AG04450 (cell line): ENCODE measurements around the gene SHOX. TPM values are rescaled to one million over a fixed set of nuclear protein-coding genes. Genes with fewer than 3 reads are reported as not detected.
"Not testable (repeated sequence)": the region's sequence is repeated elsewhere in the genome, so short reads cannot be mapped to it uniquely, and the experiment has no call there.

Experiments used
- CTCF ChIA-PET: fragments of 300-600, 350-600 bp; formaldehyde crosslinking; extraction: SDS; loops from one replicate; lab custom pipeline; 2022; ENCODE audit warnings: antibody characterized with exemption, inconsistent platforms; lab: Charles Lee
- POLR2A ChIA-PET: fragments of 350-600 bp; formaldehyde crosslinking; extraction: SDS; loops from one replicate; lab custom pipeline; 2021; ENCODE audit warnings: antibody characterized with exemption, inconsistent platforms; lab: Yijun Ruan, JAX
- DNase-seq: peaks from one replicate; pipeline ENCODE4 v3.0.0-alpha.2; 2011; ENCODE audit warnings: low read depth, low spot score
- H3K27ac ChIP-seq: one replicate; pipeline ENCODE4 v1.5.1; 2012; ENCODE audit warnings: low read depth, low read length, control low read depth
- H3K27me3 ChIP-seq: one replicate; pipeline ENCODE4 v1.6.0; 2012; ENCODE audit warnings: low read length; ENCODE audit not compliant: control insufficient read depth, insufficient read depth
- H3K4me3 ChIP-seq: 2 replicates; pipeline ENCODE4 v1.5.1; 2011; ENCODE audit warnings: mild to moderate bottlenecking, low read depth, low read length, control low read depth
- H3K9me3 ChIP-seq: 2 replicates; pipeline ENCODE4 v1.5.1; 2012; ENCODE audit warnings: low read length; ENCODE audit not compliant: control insufficient read depth, insufficient read depth
- polyA plus RNA-seq: library from polyadenylated mRNA; depleted of rRNA; stranded (reverse); fragments of >200 nt; gene quantifications from 2 replicates; pipeline ENCODE4 v1.2.3, GENCODE V29; 2011
- TF ChIP-seq, protein P1 (sequence below): IDR thresholded peaks from 2 replicates; pipeline ENCODE4 v1.5.1; 2011; ENCODE audit warnings: low read depth, low read length, control low read depth, inconsistent platforms

The SHOX gene
- polyA plus RNA-seq, 1 experiment = not detected

DNA sequence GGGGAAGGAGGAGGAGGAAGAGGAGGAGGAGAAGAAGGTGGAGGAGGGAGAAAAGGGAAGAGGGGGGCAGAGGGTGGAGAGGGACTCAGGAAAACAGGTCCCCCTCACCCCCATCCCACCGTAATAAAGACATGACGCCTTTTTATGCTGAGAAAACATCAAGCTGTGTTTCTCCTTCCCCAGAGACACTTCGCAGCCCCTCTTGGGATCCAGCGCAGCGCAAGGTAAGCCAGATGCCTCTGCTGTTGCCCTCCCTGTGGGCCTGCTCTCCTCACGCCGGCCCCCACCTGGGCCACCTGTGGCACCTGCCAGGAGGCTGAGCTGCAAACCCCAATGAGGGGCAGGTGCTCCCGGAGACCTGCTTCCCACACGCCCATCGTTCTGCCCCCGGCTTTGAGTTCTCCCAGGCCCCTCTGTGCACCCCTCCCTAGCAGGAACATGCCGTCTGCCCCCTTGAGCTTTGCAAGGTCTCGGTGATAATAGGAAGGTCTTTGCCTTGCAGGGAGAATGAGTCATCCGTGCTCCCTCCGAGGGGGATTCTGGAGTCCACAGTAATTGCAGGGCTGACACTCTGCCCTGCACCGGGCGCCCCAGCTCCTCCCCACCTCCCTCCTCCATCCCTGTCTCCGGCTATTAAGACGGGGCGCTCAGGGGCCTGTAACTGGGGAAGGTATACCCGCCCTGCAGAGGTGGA is 45.3 kb upstream of the SHOX start:
- no peak overlapping the region for H3K27ac ChIP-seq
- CTCF ChIA-PET = no interaction called here
- H3K9me3 ChIP-seq = peaks cover 56% of the 10 kb centered on the region
- POLR2A ChIA-PET = no interaction called here
- DNase-seq = no peak
- H3K27me3 ChIP-seq = no peaks in the 10 kb centered on the region
- TF ChIP-seq, protein P1, sequence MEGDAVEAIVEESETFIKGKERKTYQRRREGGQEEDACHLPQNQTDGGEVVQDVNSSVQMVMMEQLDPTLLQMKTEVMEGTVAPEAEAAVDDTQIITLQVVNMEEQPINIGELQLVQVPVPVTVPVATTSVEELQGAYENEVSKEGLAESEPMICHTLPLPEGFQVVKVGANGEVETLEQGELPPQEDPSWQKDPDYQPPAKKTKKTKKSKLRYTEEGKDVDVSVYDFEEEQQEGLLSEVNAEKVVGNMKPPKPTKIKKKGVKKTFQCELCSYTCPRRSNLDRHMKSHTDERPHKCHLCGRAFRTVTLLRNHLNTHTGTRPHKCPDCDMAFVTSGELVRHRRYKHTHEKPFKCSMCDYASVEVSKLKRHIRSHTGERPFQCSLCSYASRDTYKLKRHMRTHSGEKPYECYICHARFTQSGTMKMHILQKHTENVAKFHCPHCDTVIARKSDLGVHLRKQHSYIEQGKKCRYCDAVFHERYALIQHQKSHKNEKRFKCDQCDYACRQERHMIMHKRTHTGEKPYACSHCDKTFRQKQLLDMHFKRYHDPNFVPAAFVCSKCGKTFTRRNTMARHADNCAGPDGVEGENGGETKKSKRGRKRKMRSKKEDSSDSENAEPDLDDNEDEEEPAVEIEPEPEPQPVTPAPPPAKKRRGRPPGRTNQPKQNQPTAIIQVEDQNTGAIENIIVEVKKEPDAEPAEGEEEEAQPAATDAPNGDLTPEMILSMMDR = no peak
- H3K4me3 ChIP-seq = no peak overlapping the region

DNA sequence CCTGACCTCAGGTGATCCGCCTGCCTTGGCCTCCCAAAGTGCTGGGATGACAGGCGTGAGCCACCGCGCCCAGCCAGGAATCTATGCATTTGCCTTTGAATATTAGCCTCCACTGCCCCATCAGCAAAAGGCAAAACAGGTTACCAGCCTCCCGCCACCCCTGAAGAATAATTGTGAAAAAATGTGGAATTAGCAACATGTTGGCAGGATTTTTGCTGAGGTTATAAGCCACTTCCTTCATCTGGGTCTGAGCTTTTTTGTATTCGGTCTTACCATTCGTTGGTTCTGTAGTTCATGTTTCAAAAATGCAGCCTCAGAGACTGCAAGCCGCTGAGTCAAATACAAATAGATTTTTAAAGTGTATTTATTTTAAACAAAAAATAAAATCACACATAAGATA is 44.2 kb upstream of the SHOX start:
- POLR2A ChIA-PET = no interaction called here
- CTCF ChIA-PET = no interaction called here
- H3K9me3 ChIP-seq = peaks cover 65% of the 10 kb centered on the region
- H3K27me3 ChIP-seq = no peaks in the 10 kb centered on the region
- H3K27ac ChIP-seq = no peak overlapping the region
- no peak for DNase-seq
- TF ChIP-seq, protein P1 = no peak
- no peak overlapping the region for H3K4me3 ChIP-seq

DNA sequence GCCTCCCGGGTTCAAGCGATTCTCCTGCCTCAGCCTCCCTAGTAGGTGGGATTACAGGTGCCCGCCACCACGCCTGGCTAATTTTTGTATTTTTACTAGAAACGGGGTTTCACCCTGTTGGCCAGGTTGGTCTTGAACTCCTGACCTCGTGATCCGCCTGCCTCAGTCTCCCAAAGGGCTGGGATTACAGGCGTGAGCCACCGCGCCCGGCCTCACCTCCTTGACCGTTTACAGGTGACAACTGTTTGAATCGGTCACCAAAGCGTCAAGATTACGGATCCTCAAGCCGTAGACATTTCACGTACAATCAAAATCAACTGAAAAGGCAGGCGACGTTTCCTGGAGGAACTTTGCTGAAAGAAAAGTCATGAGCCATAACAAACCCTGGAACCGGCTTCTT is 41.3 kb upstream of the SHOX start:
- DNase-seq, H3K27me3 ChIP-seq: not testable (repeated sequence)

DNA sequence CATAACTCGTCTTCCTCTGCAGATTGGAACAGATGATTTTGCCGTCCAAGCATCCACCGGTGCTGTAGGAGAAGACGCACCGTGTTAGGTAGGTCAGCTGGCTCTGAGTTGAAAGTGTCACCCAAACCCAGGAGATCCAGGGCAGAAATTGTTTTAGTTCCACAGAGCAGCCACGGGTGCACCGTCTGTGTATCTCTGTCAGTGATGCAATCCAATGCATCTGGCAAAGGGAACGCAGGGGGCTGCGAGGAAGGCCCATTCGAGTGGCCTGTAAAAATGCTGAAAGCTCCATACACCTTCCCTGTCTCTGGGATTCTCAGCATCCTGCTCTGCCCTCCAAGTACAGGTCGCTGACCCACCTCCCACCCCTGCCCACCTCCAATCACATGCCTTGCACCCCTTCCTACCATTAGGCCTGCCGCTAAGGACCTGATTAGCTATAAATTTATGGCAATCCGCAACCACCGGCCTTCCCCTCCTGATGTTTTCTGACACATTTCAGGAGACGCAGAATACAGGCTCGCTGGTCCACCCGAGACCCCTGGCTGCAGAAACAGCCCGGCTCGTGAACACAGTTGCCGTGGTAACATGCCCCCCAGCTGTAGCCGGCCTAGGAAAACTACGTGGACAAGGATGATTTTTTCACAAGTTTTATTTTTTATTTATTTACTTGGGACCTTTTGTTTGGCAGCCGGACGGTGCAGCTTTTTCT is 39.7 kb upstream of the SHOX start:
- Histone ChIP-seq H3K4me3 (no peak overlapping the region), H3K27ac (no peak overlapping the region), H3K27me3 (no peaks in the 10 kb centered on the region), H3K9me3 (peaks cover 67% of the 10 kb centered on the region)
- CTCF ChIA-PET = no interaction called here
- POLR2A ChIA-PET = no interaction called here
- TF ChIP-seq, protein P1 = no peak
- DNase-seq = no peak

More for the DNA sequence above, 41.3 kb upstream of the SHOX start:
- CTCF ChIA-PET, H3K27ac ChIP-seq, POLR2A ChIA-PET, H3K4me3 ChIP-seq: not testable (repeated sequence)
- peaks cover 68% of the 10 kb centered on the region for H3K9me3 ChIP-seq

DNA sequence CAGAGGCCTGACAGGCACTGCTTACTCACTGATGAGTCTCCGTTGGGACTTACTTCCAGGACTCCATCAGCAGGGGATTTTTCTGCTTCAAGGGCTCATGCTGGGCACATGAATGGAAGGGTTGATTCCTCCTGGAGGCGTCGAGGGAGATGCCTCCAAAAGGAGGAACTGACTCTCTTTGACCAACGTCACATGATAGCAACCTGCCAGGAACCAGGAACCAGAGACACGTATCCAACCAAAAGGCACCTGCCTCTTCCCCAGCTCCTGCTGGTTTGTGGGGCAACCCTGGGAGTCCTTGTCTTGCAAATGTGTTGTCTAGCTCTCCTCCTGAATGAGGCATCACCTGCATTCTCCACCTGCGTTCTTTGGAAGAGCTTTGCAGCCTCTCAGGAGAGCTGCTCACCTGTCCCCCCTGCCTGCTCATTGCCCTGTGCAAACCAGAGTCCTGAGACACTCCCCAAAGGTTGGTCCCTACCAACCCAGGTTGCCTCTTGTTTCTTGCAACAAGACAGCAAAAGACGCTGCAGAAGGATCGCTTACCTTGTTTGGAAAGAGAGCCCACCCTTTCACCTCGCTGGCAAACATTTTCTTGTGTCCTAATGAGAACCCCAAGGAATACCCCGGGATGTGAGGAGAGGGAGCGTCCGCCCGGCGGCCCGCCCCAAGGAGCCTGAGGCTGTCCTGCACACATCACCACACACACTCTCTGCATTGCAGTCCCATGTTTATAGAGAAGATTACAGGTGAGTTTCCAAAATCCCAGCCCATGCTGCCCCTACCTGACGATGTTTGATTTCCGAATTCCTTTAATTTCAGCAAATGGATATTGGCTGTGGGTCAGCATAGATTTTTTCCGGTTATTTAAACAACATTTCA is 30.5 kb upstream of the SHOX start:
- no peak overlapping the region for H3K4me3 ChIP-seq
- no peak overlapping the region for H3K27ac ChIP-seq
- no peaks in the 10 kb centered on the region for H3K27me3 ChIP-seq
- TF ChIP-seq, protein P1 = no peak
- DNase-seq = no peak
- ChIA-PET CTCF (no interaction called here), POLR2A (no interaction called here)
- peaks cover 42% of the 10 kb centered on the region for H3K9me3 ChIP-seq

DNA sequence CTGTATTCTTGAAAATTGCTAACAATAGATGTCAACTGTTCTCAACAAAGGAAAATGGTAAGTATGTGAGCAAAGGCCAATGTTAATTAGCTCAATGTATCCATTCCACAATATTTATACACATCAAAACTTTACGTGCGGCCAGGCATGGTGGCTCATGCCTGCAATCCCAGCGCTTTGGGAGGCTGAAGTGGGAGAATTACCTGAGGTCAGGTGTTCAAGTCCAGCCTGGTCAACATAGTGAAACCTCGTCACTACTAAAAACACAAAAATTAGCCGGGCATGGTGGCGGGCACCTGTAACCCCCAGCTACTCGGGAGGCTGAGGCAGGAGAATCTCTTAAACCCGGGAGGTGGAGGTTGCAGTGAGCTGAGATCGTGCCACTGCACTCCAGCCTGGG is 27.6 kb upstream of the SHOX start:
- H3K27me3 ChIP-seq, POLR2A ChIA-PET, H3K27ac ChIP-seq, CTCF ChIA-PET, H3K4me3 ChIP-seq, DNase-seq: not testable (repeated sequence)
- peaks cover 39% of the 10 kb centered on the region for H3K9me3 ChIP-seq

DNA sequence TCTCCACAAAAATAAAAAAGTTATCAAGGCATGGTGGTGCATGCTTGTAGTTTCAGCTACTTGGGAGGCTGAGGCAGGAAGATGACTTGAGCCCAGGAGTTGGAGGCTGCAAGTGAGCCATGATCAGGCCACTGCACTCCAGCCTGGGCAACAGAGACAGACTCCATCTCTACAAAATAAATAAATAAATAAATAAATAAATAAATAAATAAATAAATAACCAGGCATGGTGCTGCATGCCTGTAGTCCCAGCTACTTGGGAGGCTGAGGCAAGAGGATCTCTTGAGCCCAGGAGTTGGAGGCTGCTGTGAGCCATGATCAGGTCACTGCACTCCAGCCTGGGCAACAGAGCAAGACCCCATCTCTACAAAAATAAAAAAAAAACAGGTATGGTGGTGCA is 26.0 kb upstream of the SHOX start:
- H3K9me3 ChIP-seq = peaks cover 41% of the 10 kb centered on the region
- H3K4me3 ChIP-seq, H3K27me3 ChIP-seq, CTCF ChIA-PET, DNase-seq, H3K27ac ChIP-seq, POLR2A ChIA-PET: not testable (repeated sequence)

DNA sequence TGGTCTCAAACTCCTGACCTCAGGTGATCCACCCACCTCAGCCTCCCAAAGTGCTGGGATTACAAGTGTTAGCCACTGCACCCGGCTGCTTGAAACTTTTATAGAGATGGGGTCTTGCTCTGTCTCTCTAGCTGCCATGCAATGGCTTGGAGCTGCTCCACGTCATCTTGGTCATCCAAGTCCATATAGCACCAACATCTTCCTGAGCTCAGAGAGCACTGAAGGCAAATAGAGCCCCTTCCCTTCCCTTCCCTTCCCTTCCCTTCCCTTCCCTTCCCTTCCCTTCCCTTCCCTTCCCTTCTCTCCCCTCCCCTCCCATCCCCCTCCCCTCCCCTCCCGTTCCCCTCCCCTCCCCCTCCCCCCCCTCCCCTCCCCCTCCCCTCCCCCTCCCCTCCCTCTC is 22.5 kb upstream of the SHOX start:
- H3K27ac ChIP-seq, POLR2A ChIA-PET, DNase-seq, H3K4me3 ChIP-seq, H3K27me3 ChIP-seq, CTCF ChIA-PET: not testable (repeated sequence)
- H3K9me3 ChIP-seq = peaks cover 37% of the 10 kb centered on the region
